Astrocyte (in vitro differentiated cells and primary cell): ENCODE data around the gene PDGFD. TPM values are rescaled to one million over a fixed set of nuclear protein-coding genes. Genes with fewer than 3 reads are reported as not detected.

Experiments
- DNase-seq: peaks from one replicate; pipeline ENCODE4 v3.0.0-alpha.2; 2010; ENCODE audit warnings: low read depth
- FAIRE-seq: peaks from 2 replicates; lab custom pipeline; 2011; peaks lifted over from hg19 to GRCh38; lab: Jason Lieb, UNC
- H2AFZ ChIP-seq: 2 replicates; pipeline ENCODE4 v1.6.0; 2012; ENCODE audit warnings: low read depth, low read length, inconsistent platforms
- H3K27ac ChIP-seq: 2 replicates; pipeline ENCODE4 v1.5.1; 2011; ENCODE audit warnings: low read depth, low read length, inconsistent platforms
- H3K27me3 ChIP-seq: 2 replicates; pipeline ENCODE4 v1.6.0; 2011; ENCODE audit warnings: low read length, inconsistent platforms; ENCODE audit not compliant: insufficient read depth
- H3K36me3 ChIP-seq: 2 replicates; pipeline ENCODE4 v1.5.1; 2011; ENCODE audit warnings: low read length, inconsistent platforms; ENCODE audit not compliant: insufficient read depth
- H3K4me1 ChIP-seq: 2 replicates; pipeline ENCODE4 v1.5.1; 2011; ENCODE audit warnings: low read length, inconsistent platforms; ENCODE audit not compliant: insufficient read depth
- H3K4me2 ChIP-seq: 2 replicates; pipeline ENCODE4 v1.6.0; 2012; ENCODE audit warnings: low read length, inconsistent platforms
- H3K4me3 ChIP-seq: 2 replicates; pipeline ENCODE4 v1.5.1; 2011; ENCODE audit warnings: low read depth, mild to moderate bottlenecking, low read length, inconsistent platforms; ENCODE audit not compliant: insufficient read depth
- H3K79me2 ChIP-seq: 2 replicates; pipeline ENCODE4 v1.6.0; 2012; ENCODE audit warnings: mild to moderate bottlenecking, low read length, inconsistent platforms; ENCODE audit not compliant: insufficient read depth
- H3K9ac ChIP-seq: 2 replicates; pipeline ENCODE4 v1.6.0; 2012; ENCODE audit warnings: mild to moderate bottlenecking, low read length, inconsistent platforms
- H3K9me3 ChIP-seq: 2 replicates; pipeline ENCODE4 v1.5.1; 2012; ENCODE audit warnings: low read depth, mild to moderate bottlenecking, low read length, inconsistent platforms; ENCODE audit not compliant: insufficient read depth
- H4K20me1 ChIP-seq: 2 replicates; pipeline ENCODE4 v1.6.0; 2012; ENCODE audit warnings: low read length, inconsistent platforms; ENCODE audit not compliant: insufficient read depth
- H3K27ac Mint-ChIP-seq: one replicate; pipeline ENCODE4 v1.8.0; 2021; ENCODE audit warnings: mild to moderate bottlenecking, mixed read lengths; ENCODE audit not compliant: unreplicated experiment
- H3K27me3 Mint-ChIP-seq: one replicate; pipeline ENCODE4 v1.8.0; 2021; ENCODE audit warnings: low read depth, mixed read lengths; ENCODE audit not compliant: unreplicated experiment
- H3K36me3 Mint-ChIP-seq: one replicate; pipeline ENCODE4 v1.8.0; 2021; ENCODE audit warnings: low read depth, mixed read lengths; ENCODE audit not compliant: unreplicated experiment
- H3K4me1 Mint-ChIP-seq: one replicate; pipeline ENCODE4 v1.8.0; 2021; ENCODE audit warnings: low read depth, mixed read lengths; ENCODE audit not compliant: unreplicated experiment
- H3K4me3 Mint-ChIP-seq: one replicate; pipeline ENCODE4 v1.8.0; 2021; ENCODE audit warnings: mild to moderate bottlenecking, moderate library complexity, mixed read lengths; ENCODE audit not compliant: unreplicated experiment
- H3K9me3 Mint-ChIP-seq: one replicate; pipeline ENCODE4 v1.8.0; 2021; ENCODE audit warnings: mild to moderate bottlenecking, mixed read lengths; ENCODE audit not compliant: unreplicated experiment
- CTCF ChIP-seq: IDR thresholded peaks from 2 replicates; pipeline ENCODE4 v1.5.1; 2011; ENCODE audit warnings: low read depth, mild to moderate bottlenecking, inconsistent platforms, low read length, moderate library complexity; ENCODE audit not compliant: insufficient read depth
- EZH2 ChIP-seq: IDR thresholded peaks from 2 replicates; pipeline ENCODE4 v1.6.1; 2012; ENCODE audit warnings: mild to moderate bottlenecking, low read length, inconsistent platforms; ENCODE audit not compliant: insufficient read depth
- total RNA-seq: library from RNA; stranded (reverse); gene quantifications from 2 replicates; pipeline ENCODE4 v1.2.1, GENCODE V29; 2021

PDGFD gene
- total RNA-seq, 1 donor from 2014 or later: 2.6 TPM

- Histone ChIP-seq H3K4me1 (no peaks in the 10 kb centered on the region), H3K27ac (no peak overlapping the region), H3K79me2 (no peaks in the 10 kb centered on the region), H3K4me2 (no peak overlapping the region), H3K9ac (no peak overlapping the region), H4K20me1 (no peaks in the 10 kb centered on the region), H2AFZ (no peak overlapping the region), H3K9me3 (no peaks in the 10 kb centered on the region), H3K27me3 (peaks cover 4% of the 10 kb centered on the region), H3K4me3 (no peak overlapping the region), H3K36me3 (no peaks in the 10 kb centered on the region)
- Mint-ChIP-seq H3K27ac (no peak overlapping the region), H3K4me3 (no peak overlapping the region), H3K27me3 (no peaks in the 10 kb centered on the region), H3K9me3 (no peaks in the 10 kb centered on the region), H3K36me3 (no peaks in the 10 kb centered on the region), H3K4me1 (no peaks in the 10 kb centered on the region)
- TF ChIP-seq CTCF (no peak), EZH2 (no peak)
- peak; percentile 55 for DNase-seq
- peak; percentile 63 for FAIRE-seq
Measured at GRCh38 chr11:103994094-103994493, 169.9 kb downstream of the PDGFD start.

GRCh38 chr11:103993507-103993906 is 170.4 kb downstream of the PDGFD start:
- Mint-ChIP-seq H3K27me3 (no peaks in the 10 kb centered on the region), H3K4me1 (peaks cover 1% of the 10 kb centered on the region), H3K27ac (no peak overlapping the region), H3K9me3 (no peaks in the 10 kb centered on the region), H3K4me3 (no peak overlapping the region), H3K36me3 (no peaks in the 10 kb centered on the region)
- DNase-seq (peak; percentile 72), FAIRE-seq (no peak)
- no peak overlapping the region for H3K9ac ChIP-seq
- H3K36me3 ChIP-seq: no peaks in the 10 kb centered on the region
- no peak overlapping the region for H3K27ac ChIP-seq
- TF ChIP-seq EZH2 (no peak), CTCF (no peak)
- H2AFZ ChIP-seq: no peak overlapping the region
- no peak overlapping the region for H3K4me2 ChIP-seq
- H3K4me3 ChIP-seq: no peak overlapping the region
- no peaks in the 10 kb centered on the region for H3K9me3 ChIP-seq
- H3K27me3 ChIP-seq: peaks cover 4% of the 10 kb centered on the region
- H3K4me1 ChIP-seq: peaks cover under 1% of the 10 kb centered on the region
- no peaks in the 10 kb centered on the region for H3K79me2 ChIP-seq
- H4K20me1 ChIP-seq: no peaks in the 10 kb centered on the region

GRCh38 chr11:103988595-103988969 is 175.4 kb downstream of the PDGFD start:
- Histone ChIP-seq H3K4me3 (no peak overlapping the region), H3K27me3 (peaks cover 4% of the 10 kb centered on the region), H3K27ac (no peak overlapping the region), H4K20me1 (no peaks in the 10 kb centered on the region), H3K9me3 (no peaks in the 10 kb centered on the region), H3K36me3 (no peaks in the 10 kb centered on the region), H2AFZ (no peak overlapping the region), H3K9ac (no peak overlapping the region), H3K4me2 (peak overlapping the region; percentile 38), H3K4me1 (peaks cover 6% of the 10 kb centered on the region), H3K79me2 (no peaks in the 10 kb centered on the region)
- H3K27ac Mint-ChIP-seq: no peak overlapping the region
- H3K4me1 Mint-ChIP-seq: peaks cover 7% of the 10 kb centered on the region
- peaks cover 2% of the 10 kb centered on the region for H3K9me3 Mint-ChIP-seq
- no peaks in the 10 kb centered on the region for H3K27me3 Mint-ChIP-seq
- FAIRE-seq (no peak), DNase-seq (peak; percentile 80)
- H3K36me3 Mint-ChIP-seq: no peaks in the 10 kb centered on the region
- no peak overlapping the region for H3K4me3 Mint-ChIP-seq
- TF ChIP-seq EZH2 (no peak), CTCF (no peak)
